ENCODE data around the gene TMEM11.
A peak's percentile ranks its signal among the peaks of the same experiment; 100 is the strongest.

Gene TMEM11

DNA sequence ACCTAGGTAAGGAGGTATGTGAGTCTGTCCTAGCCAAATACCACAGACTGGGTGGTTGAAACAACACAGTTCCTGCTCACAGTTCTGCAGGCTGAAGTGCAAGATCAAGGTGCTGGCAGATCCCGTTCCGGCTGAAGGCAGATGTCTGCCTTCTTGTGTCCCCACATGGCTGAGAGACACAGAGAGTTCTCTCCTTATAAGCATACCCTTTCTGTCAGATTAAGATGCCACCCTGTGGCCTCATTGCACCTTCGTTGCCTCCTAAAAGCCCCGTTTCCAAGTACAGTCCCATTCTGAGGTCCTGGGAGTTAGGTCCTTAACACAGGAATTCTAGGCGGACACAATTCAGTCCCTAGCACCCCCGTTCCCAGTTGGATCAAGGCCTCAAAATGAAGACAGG, 9.1 kb upstream of the TMEM11 start:
- no peak overlapping the region for H3K9ac ChIP-seq (ENCODE audit: low read length)
- no peaks in the 10 kb centered on the region for H3K27me3 ChIP-seq (ENCODE audit: control insufficient read depth, insufficient read depth, low read length)
- H3K4me1 ChIP-seq (ENCODE audit: control insufficient read depth, insufficient read depth, low read length) = peaks cover 6% of the 10 kb centered on the region; the same call in 1 of the 2 replicates
- H3K27ac ChIP-seq (ENCODE audit: low read depth, low read length) = no peak overlapping the region
- H3K9me3 ChIP-seq (ENCODE audit: control insufficient read depth, insufficient read depth, low read depth, low read length) = no peaks in the 10 kb centered on the region
- no peak overlapping the region for H3K4me3 ChIP-seq (ENCODE audit: low read depth, low read length)
- H3K36me3 ChIP-seq (ENCODE audit: control insufficient read depth, insufficient read depth, low read length) = no peaks in the 10 kb centered on the region

GRCh38 chr17:21218831-21219380, 4.9 kb upstream of the TMEM11 start:
- H3K9ac ChIP-seq (ENCODE audit: low read length) = no peak overlapping the region
- no peaks in the 10 kb centered on the region for H3K27me3 ChIP-seq (ENCODE audit: control insufficient read depth, insufficient read depth, low read length)
- no peak overlapping the region for H3K4me3 ChIP-seq (ENCODE audit: low read depth, low read length)
- H3K9me3 ChIP-seq (ENCODE audit: control insufficient read depth, insufficient read depth, low read depth, low read length) = no peaks in the 10 kb centered on the region
- H3K27ac ChIP-seq (ENCODE audit: low read depth, low read length) = no peak overlapping the region
- peaks cover 23% of the 10 kb centered on the region for H3K4me1 ChIP-seq (ENCODE audit: control insufficient read depth, insufficient read depth, low read length)
- no peaks in the 10 kb centered on the region for H3K36me3 ChIP-seq (ENCODE audit: control insufficient read depth, insufficient read depth, low read length)

DNA sequence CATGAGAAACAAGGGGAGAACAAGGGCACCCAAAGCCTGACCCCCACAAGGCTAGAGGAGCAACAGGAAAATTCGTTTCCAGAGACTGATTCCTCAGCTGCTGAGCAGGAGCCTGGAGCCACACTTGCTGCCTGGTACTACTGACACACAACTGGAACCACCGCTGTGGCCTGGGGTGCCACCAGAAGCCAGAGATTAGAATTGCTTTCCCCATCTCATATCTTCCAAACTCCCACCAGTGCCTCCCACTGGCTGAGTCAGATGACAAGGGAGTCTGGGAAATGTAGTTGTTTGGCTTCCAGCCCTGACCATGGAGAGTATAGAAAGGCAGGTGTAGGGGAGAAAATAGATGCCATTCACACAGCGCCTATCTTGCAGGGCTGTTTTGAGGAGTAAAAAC, 4.1 kb upstream of the TMEM11 start:
- Histone ChIP-seq H3K27me3 (ENCODE audit: control insufficient read depth, insufficient read depth, low read length) (no peaks in the 10 kb centered on the region), H3K4me1 (ENCODE audit: control insufficient read depth, insufficient read depth, low read length) (peaks cover 23% of the 10 kb centered on the region), H3K27ac (ENCODE audit: low read depth, low read length) (no peak overlapping the region), H3K9ac (ENCODE audit: low read length) (no peak overlapping the region), H3K9me3 (ENCODE audit: control insufficient read depth, insufficient read depth, low read depth, low read length) (no peaks in the 10 kb centered on the region), H3K4me3 (ENCODE audit: low read depth, low read length) (no peak overlapping the region), H3K36me3 (ENCODE audit: control insufficient read depth, insufficient read depth, low read length) (no peaks in the 10 kb centered on the region)

DNA sequence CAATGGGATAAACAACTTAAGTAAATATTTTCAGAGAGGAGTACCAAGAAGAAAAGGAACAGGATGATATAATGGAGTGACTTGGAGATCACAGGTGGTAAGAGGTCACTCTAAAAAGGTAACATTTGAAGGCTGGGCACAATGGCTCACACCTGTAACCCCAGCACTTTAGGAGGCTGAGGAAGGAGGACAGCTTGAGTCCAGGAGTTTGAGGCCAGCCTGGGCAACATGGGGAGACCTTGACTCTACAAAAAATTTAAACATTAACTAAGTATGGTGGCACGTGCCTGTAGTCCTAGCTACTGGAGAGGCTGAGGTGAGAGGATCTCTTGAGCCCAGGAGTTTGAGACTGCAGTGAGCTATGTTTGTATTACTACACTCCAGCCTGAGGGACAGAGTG, 3.4 kb upstream of the TMEM11 start:
- peaks cover 28% of the 10 kb centered on the region for H3K4me1 ChIP-seq (ENCODE audit: control insufficient read depth, insufficient read depth, low read length)
- no peaks in the 10 kb centered on the region for H3K9me3 ChIP-seq (ENCODE audit: control insufficient read depth, insufficient read depth, low read depth, low read length)
- no peaks in the 10 kb centered on the region for H3K36me3 ChIP-seq (ENCODE audit: control insufficient read depth, insufficient read depth, low read length)
- no peak overlapping the region for H3K9ac ChIP-seq (ENCODE audit: low read length)
- no peak overlapping the region for H3K4me3 ChIP-seq (ENCODE audit: low read depth, low read length)
- no peak overlapping the region for H3K27ac ChIP-seq (ENCODE audit: low read depth, low read length)
- H3K27me3 ChIP-seq (ENCODE audit: control insufficient read depth, insufficient read depth, low read length) = no peaks in the 10 kb centered on the region

DNA sequence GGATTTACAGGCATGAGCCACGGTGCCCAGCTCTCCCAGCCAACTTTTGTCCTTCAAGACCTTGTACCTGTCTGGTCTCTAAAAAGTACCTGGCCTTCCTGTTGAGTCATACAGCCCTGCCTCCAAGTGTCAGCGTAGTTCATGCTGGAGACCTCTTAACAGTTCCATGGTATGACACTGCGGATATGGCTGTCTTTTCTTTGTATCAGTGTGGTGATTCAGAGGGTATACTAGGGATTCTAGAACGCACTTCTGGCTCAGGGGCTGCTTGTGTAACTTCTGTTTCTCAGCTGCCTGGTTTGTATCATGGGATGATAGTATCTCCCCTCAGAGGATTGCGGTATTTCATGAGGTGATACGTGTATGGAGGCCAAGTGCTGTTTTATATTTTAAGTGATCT, 2.0 kb upstream of the TMEM11 start:
- peaks cover 29% of the 10 kb centered on the region for H3K4me1 ChIP-seq (ENCODE audit: control insufficient read depth, insufficient read depth, low read length)
- H3K36me3 ChIP-seq (ENCODE audit: control insufficient read depth, insufficient read depth, low read length) = peaks cover 11% of the 10 kb centered on the region
- H3K4me3 ChIP-seq (ENCODE audit: low read depth, low read length) = no peak overlapping the region
- no peaks in the 10 kb centered on the region for H3K27me3 ChIP-seq (ENCODE audit: control insufficient read depth, insufficient read depth, low read length)
- no peak overlapping the region for H3K27ac ChIP-seq (ENCODE audit: low read depth, low read length)
- no peak overlapping the region for H3K9ac ChIP-seq (ENCODE audit: low read length)
- no peaks in the 10 kb centered on the region for H3K9me3 ChIP-seq (ENCODE audit: control insufficient read depth, insufficient read depth, low read depth, low read length)

- Histone ChIP-seq H3K9ac (ENCODE audit: low read length) (peak overlapping the region; percentile 98), H3K4me1 (ENCODE audit: control insufficient read depth, insufficient read depth, low read length) (peaks cover 28% of the 10 kb centered on the region), H3K9me3 (ENCODE audit: control insufficient read depth, insufficient read depth, low read depth, low read length) (no peaks in the 10 kb centered on the region), H3K4me3 (ENCODE audit: low read depth, low read length) (peak overlapping the region; percentile 98), H3K27me3 (ENCODE audit: control insufficient read depth, insufficient read depth, low read length) (no peaks in the 10 kb centered on the region), H3K36me3 (ENCODE audit: control insufficient read depth, insufficient read depth, low read length) (peaks cover 21% of the 10 kb centered on the region), H3K27ac (ENCODE audit: low read depth, low read length) (peak overlapping the region; percentile 97)
Measured at GRCh38 chr17:21214777-21215541, 998 bp upstream of the TMEM11 start.

GRCh38 chr17:21213638-21214014, 335 bp downstream of the TMEM11 start:
- H3K4me1 ChIP-seq (ENCODE audit: control insufficient read depth, insufficient read depth, low read length) = peaks cover 28% of the 10 kb centered on the region
- H3K36me3 ChIP-seq (ENCODE audit: control insufficient read depth, insufficient read depth, low read length) = peaks cover 33% of the 10 kb centered on the region
- H3K9me3 ChIP-seq (ENCODE audit: control insufficient read depth, insufficient read depth, low read depth, low read length) = no peaks in the 10 kb centered on the region
- H3K9ac ChIP-seq (ENCODE audit: low read length) = peak overlapping the region; percentile 98
- peak overlapping the region; percentile 98 for H3K4me3 ChIP-seq (ENCODE audit: low read depth, low read length)
- peak overlapping the region; percentile 97 for H3K27ac ChIP-seq (ENCODE audit: low read depth, low read length)
- no peaks in the 10 kb centered on the region for H3K27me3 ChIP-seq (ENCODE audit: control insufficient read depth, insufficient read depth, low read length)

GRCh38 chr17:21212826-21213637, 929 bp downstream of the TMEM11 start:
- Histone ChIP-seq H3K9ac (ENCODE audit: low read length) (peak overlapping the region; percentile 98), H3K4me3 (ENCODE audit: low read depth, low read length) (peak overlapping the region; percentile 98), H3K9me3 (ENCODE audit: control insufficient read depth, insufficient read depth, low read depth, low read length) (no peaks in the 10 kb centered on the region), H3K4me1 (ENCODE audit: control insufficient read depth, insufficient read depth, low read length) (peaks cover 27% of the 10 kb centered on the region), H3K27me3 (ENCODE audit: control insufficient read depth, insufficient read depth, low read length) (no peaks in the 10 kb centered on the region), H3K36me3 (ENCODE audit: control insufficient read depth, insufficient read depth, low read length) (peaks cover 37% of the 10 kb centered on the region), H3K27ac (ENCODE audit: low read depth, low read length) (peak overlapping the region; percentile 97)

DNA sequence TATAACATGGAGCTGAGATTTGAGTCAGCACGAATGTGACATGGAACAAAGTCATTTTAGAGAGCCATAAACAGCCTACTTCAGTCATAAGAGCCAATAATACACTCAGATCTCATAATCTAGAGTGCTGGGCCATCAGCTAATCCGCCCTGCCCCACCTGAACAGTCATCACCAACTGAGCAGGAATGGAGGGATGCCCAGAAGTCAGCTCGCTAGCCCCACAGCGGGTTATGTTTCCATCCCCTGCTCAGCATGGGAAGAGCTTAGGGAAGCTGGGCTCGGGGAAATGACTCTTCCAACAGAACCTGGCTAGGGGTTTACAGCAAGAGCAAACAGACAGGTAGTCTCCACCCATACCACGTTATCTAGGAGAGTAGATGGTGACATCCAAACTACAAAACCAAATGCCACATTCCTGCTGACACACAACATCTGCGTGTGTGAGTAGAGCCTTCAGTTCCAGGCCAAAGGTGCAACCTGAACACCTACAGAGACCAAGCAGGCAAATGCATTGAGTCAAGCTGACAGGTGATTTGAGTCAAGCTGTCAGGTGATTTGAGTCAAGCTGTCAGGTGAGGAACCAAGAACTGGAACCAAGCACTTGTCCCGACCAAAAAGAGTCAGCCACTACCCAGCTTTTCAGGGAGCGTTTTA, 2.0 kb downstream of the TMEM11 start:
- no peak overlapping the region for H3K27ac ChIP-seq (ENCODE audit: low read depth, low read length)
- H3K36me3 ChIP-seq (ENCODE audit: control insufficient read depth, insufficient read depth, low read length) = peaks cover 39% of the 10 kb centered on the region
- no peak overlapping the region for H3K9ac ChIP-seq (ENCODE audit: low read length)
- H3K9me3 ChIP-seq (ENCODE audit: control insufficient read depth, insufficient read depth, low read depth, low read length) = no peaks in the 10 kb centered on the region
- no peaks in the 10 kb centered on the region for H3K27me3 ChIP-seq (ENCODE audit: control insufficient read depth, insufficient read depth, low read length)
- peaks cover 24% of the 10 kb centered on the region for H3K4me1 ChIP-seq (ENCODE audit: control insufficient read depth, insufficient read depth, low read length)
- H3K4me3 ChIP-seq (ENCODE audit: low read depth, low read length) = peak overlapping the region; percentile 98

- H3K36me3 ChIP-seq (ENCODE audit: control insufficient read depth, insufficient read depth, low read length) = peaks cover 46% of the 10 kb centered on the region
- no peak overlapping the region for H3K4me3 ChIP-seq (ENCODE audit: low read depth, low read length)
- no peaks in the 10 kb centered on the region for H3K27me3 ChIP-seq (ENCODE audit: control insufficient read depth, insufficient read depth, low read length)
- H3K4me1 ChIP-seq (ENCODE audit: control insufficient read depth, insufficient read depth, low read length) = peaks cover 18% of the 10 kb centered on the region
- no peak overlapping the region for H3K9ac ChIP-seq (ENCODE audit: low read length)
- H3K27ac ChIP-seq (ENCODE audit: low read depth, low read length) = no peak overlapping the region
- no peaks in the 10 kb centered on the region for H3K9me3 ChIP-seq (ENCODE audit: control insufficient read depth, insufficient read depth, low read depth, low read length)
Measured at GRCh38 chr17:21210411-21211076, 3.4 kb downstream of the TMEM11 start.
